ENCODE measurements around the gene NRG4.

DNA sequence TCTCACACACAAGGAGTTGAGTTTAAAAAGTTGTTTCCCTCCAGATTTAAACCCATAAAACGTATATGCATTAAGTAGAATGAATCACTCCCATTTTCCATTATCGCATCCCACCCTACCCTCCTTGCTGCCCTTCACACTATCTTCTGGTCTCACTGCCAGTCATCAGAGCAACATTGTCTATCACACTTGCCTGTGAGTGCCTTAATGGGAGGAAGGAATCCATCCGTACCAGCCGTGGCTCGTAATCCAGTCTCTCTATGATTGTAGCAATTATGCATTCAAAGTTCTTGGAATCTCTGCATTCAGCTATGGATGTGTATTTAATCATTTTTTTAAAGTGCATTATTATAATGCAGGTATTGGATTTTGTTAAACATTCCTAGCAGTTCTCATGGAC, 49.5 kb upstream of the NRG4 start:
- TF ChIP-seq, protein P1, sequence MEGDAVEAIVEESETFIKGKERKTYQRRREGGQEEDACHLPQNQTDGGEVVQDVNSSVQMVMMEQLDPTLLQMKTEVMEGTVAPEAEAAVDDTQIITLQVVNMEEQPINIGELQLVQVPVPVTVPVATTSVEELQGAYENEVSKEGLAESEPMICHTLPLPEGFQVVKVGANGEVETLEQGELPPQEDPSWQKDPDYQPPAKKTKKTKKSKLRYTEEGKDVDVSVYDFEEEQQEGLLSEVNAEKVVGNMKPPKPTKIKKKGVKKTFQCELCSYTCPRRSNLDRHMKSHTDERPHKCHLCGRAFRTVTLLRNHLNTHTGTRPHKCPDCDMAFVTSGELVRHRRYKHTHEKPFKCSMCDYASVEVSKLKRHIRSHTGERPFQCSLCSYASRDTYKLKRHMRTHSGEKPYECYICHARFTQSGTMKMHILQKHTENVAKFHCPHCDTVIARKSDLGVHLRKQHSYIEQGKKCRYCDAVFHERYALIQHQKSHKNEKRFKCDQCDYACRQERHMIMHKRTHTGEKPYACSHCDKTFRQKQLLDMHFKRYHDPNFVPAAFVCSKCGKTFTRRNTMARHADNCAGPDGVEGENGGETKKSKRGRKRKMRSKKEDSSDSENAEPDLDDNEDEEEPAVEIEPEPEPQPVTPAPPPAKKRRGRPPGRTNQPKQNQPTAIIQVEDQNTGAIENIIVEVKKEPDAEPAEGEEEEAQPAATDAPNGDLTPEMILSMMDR (IDR thresholded peaks at IDR 0.05; ENCODE audit: low read length): no peak
- no peak for TF ChIP-seq EZH2 (IDR thresholded peaks at IDR 0.05; ENCODE audit: borderline replicate concordance, low read length)

Data from OCI-LY1 (cell line).